NCI-H2196 (cell line): ENCODE measurements around the gene ZBTB7C.
A peak's percentile ranks its signal among the peaks of the same experiment; 100 is the strongest.

Source experiments
- DNase-seq: peaks from one replicate; lab custom pipeline; 2025; ENCODE audit not compliant: unreplicated experiment; lab: John Stamatoyannopoulos, UW

ZBTB7C gene

DNA sequence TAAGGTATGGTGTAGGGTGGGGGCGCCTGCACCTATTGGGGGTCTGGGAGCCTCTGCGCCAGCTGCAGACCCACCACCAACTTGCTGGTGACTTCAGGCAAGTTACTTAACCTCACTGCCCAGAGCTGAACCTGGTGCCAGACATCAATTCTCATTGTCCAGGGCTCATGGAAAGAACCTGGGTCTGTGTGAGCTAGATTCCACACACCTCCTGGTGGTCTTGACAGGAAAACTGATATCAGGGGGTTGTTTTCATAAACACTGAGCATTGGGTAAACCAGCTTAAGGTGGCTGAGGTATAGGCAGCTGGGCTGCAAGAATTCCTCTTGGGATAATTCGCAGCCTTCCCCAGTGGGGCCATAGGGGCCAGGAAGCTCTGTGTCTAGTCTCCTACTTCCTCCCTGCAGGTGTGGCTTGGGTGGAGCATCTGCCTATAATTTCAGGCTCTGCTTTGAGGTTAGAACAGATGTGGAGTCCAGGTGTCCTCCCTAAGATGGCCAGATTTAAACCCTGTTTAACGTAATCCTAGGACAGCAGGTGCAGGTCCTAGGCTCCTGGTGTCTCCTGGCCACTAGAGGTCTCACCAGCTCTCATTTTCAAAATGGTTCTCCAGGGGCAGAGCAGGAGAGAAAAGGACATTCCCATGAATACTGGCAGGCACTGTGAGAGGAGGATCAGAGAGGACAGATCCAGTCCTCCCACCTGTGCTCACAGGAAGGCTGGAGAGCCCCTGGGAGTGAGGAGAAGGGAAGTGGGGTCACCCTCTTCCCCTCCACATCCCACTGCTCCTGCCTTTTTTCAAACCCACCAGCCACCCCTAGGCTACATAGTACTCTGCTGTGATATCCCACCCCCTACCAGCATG is 378.3 kb downstream of the ZBTB7C start:
- peak; percentile 77 for DNase-seq

DNA sequence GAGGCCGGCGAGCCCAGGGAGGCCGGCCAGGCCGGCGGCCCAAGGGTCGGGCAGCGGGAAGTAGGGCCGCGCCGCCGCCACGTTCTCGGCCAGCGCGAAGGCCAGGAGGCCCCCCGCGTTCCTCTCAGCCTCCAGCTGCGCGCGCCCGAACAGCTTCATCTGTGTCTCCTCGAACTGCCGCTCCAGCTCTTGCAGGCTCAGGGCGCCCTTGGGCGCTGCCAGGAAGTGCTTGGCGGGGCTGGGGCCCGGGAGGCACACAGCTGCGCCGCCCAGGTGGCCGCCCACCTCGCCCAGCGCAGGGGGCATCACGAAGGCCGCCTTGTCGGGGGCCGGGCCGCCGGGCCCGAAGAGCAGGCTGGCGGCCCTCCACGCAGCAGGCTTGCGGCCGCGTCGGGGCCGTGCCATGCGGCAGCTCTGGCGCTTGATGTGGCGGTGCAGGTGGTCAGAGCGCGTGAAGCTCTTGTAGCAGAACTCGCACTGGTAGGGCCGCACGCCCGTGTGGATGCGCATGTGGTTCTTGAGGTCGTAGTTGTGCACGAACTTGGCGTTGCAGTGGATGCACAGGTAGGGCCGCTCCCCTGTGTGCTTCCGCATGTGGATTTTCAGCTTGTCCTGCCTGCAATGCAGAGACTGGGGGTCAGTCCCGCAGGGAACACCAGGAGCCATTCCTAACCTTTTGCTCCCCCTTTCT is 379.7 kb downstream of the ZBTB7C start:
- DNase-seq = no peak

DNA sequence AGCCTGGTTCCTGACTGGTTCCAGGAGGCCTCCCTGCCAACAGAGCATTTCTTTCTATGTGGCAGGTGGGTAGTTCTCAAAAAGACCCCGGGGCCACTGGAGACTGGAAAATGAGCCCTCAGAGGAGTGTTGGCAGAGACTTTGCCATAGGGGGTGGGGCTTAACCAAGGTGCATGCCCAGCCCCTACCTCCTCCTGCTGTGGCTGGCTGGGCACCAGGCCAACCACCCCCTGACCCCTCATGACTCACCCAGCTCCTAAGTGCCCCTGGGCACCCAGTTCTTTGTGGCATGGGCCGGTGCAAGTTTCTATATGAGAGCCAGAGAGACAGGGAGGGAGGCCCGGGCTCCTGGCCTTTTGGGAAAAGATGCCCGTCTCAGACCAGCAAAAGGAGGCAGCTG is 380.5 kb downstream of the ZBTB7C start:
- DNase-seq = peak; percentile 48

DNA sequence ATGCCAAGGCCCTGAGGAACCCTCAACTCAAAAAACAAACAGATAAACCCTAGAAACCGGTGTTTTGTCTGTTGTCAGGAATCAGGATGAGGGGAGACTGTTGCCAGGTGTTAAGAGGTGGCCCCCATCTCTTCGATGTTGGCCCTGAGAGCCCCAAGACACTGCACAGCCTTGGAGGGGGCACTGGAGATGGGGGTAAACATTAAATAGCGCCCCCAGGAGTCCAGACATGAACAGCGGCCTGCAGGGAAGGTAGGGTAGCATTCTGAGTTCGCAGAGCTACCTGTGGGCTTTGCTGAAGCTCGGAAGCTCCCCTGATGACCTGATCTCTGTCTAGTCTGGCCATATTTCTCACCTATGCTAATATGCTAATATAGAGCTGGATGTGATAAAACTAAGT is 381.1 kb downstream of the ZBTB7C start:
- no peak for DNase-seq

DNA sequence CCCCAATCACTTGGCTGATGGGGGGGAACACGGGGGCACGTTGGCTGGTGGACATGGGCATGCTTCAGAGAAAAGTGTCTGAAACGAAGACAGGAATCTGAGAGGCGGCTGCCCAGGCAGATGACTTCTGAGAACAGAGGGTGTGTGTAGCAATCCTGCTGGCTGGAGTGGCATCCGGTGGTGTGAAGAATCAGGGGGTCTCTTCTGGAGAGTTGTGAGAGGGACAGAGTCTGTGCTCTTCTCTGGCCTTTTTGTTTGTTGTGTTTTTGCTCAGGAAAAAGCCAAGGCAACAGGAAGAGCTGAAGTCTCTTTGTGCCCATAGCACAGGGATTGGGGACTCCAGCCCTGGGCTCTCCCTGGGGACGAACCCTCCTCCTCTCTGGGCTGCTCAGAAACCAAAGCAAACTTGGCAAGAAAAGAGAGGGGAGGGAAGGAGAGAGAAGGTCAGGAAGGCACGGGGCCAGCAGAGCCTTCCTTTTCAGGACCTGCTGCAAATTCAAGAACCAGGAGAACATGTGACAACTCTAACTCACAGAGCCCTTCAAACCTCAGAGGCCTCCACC is 381.7 kb downstream of the ZBTB7C start:
- peak; percentile 9 for DNase-seq

DNA sequence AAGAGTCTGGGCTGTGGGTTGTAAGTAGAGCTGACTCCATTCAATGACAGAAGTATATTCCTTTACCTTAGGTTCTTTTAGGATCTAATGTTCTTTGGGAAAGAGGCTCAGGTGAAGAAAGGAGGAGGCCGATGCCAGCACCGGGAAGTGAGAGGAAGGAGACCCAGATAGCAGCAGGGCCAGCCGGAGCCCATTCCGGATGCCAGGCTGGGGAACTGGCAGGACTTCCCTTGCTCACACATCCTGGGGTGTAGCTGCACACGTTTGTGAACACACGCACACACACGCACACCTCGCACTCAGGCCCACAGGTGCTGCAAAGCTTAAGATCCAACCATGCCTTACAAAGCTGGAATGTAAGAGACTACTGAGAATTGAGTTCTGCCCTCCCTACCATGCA is 383.0 kb downstream of the ZBTB7C start:
- no peak for DNase-seq

DNA sequence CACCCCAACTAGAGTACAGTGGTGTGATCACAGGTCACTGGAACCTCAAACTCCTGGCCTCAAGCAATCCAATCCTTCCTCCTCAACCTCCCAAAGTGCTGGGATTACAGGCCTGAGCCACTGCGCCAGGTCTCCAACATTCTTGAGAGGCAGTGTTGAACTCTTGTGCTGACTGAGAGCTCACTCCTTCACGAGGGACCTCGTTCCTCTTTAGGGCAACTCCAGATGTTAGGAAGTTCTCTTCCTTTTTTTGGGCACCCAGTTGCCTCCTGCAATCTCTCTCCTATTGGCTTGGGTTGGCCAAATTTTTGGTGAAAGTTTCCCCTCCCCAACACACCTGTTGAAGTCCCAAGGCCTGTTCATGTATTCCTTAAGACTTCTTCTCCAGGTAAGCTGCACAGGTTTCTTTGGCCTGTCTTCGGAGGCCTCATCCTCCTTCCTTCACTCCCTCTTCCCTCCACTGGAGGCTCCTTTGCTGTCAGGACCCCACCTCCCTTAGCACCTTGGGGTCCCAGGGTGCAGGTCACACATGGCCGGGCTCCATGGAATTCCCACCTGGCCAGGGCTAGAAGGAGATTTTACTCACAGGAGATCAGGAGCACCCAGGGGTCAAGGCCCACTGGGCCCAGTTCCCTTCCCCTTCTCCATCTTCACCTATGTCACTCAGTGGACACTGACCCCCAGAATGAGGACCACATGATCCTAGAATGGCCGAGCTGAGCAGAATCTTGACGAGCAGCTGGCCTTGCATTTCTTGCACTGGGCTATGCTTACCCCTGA is 384.1 kb downstream of the ZBTB7C start:
- no peak for DNase-seq

DNA sequence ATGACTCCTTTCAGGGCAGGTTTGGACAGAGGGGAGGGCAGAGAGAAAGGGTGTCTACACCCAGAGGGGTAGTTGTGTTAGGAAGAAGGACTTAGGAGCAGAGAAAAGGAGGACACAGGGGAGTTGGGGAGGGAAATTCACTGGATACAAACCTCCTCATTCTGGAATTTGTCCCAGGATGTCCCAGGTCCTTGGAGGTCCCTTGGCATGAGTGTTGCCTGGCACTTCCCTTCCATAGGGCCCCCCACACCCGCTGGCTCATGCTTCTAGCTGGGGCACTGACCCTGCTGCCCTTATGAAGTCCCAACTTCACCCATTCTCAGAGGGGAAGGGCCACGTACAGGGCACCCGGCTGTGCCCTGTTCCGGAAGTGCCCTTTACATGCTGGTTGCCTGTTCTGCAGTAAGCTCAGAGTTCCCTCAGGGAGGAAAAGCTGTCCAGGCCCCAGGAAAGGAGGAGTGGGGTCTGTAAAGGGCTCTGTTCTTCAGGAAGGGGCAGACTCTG is 385.1 kb downstream of the ZBTB7C start:
- DNase-seq = no peak

DNA sequence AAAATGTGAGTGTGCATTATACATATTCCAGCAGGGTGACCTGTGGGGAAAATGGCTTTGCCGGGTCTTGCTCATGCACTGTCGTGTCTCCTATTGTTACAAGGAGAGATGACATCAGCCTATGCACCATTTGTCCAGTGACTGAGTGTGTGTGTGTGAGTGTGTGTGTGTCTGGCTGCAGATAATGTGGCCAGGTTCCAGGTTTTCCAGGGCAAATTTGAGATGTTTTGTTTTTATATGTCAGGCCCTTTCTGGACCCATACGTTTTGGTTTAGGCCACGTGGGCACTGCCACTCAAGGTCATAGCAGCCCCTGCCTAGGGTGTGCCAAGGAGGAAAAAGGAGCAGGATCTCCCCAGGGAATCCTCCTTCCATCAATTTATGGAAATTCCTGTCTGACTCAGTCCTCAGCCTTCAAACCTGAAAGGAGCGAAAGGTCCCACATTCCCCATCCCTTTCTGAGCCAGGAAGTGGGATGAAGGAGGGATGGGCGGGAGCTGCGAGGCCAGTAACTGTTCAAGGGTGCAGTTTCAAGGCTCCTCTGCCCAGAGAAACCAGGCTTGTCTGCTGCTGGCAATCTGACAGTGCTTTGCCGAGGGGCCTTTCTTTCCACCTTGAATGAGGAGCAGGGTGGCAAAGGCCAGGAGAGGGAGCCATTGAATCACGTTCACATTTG is 385.7 kb downstream of the ZBTB7C start:
- DNase-seq = peak; percentile 89

DNA sequence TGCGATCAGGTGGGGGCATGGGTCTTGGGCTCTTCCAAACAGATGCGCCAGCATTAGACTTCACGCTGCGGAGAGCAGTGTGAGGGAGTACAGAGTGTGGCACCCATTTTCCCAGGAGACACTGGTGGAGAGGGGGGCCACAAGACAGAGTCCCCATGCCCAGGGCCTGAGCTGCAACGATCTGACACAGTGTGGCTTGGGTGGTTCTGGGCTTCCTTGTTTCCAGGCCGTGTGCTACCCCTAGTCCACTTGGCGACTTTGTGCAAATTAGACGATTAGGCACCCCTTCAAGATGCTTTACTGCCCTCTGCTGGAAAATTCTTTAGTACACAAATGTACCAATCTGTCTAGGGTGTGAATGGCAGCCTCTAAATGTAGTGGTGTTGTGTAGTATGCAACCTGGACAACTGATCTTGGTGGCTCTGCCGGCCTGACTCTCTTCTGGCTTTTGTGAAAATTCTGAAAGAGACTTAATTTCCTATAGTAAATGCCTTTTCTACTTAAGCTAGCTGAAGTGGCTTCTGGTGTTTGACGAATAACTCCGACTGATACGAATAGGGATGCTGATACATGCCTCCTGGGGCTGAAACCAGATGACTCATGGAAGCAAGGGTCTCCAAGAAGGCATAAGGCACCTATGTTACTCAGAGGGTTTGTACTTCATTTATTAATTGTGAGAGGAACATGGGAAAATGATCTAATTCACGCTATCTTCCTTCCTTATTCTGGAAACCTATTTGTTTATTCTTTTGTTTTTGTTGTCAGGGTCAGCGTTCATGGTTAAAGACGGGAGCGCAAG is 386.5 kb downstream of the ZBTB7C start:
- peak; percentile 88 for DNase-seq

DNA sequence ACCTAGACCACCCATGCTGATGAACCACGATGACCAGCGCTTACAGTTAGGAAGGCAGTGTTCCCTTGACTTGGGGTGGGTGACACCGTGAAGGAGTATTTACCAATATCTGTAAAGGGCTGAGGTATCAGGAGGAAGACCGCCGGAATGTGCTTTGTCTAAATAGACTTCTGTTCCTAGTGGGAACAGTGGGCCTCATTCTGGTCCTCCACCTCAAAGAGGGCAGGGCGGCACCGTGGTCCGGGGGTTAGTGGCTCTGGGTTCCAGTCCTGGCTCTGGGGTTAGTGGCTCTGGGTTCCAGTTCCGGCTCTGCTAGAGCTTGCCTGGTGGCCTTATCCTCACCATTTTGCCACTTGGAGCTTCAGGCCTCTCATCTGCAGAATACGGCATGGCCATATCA is 387.2 kb downstream of the ZBTB7C start:
- DNase-seq = no peak

DNA sequence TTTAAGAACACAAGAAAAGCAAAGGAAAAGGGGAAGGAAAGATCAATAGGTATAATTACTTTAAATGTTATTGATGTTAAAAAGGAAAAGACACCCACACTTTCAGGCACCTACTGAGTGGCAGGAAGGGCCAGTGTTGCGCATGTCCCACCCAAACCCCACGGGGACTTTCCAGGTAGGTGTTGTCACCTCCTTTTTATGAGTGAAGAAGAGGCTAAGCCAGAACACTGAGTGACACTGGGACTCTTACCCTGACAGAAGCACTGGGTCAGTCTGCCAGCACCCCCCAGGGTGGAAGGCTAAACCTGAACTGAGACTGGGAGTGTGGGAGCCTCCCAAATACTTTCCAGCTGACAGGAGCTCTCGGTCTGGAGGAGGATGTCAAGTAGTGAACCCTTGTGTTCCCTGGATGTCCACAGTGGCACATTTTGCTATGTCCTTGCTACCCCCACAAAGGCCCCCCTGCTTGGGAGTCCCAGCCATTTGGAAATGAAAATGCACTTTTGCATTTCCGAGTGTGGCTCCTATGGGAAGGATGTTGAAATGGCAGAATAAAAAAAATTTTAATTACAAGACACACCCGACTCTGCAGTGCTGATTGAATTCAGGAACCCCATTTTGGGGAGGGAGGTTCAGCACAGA is 387.8 kb downstream of the ZBTB7C start:
- DNase-seq = no peak

DNA sequence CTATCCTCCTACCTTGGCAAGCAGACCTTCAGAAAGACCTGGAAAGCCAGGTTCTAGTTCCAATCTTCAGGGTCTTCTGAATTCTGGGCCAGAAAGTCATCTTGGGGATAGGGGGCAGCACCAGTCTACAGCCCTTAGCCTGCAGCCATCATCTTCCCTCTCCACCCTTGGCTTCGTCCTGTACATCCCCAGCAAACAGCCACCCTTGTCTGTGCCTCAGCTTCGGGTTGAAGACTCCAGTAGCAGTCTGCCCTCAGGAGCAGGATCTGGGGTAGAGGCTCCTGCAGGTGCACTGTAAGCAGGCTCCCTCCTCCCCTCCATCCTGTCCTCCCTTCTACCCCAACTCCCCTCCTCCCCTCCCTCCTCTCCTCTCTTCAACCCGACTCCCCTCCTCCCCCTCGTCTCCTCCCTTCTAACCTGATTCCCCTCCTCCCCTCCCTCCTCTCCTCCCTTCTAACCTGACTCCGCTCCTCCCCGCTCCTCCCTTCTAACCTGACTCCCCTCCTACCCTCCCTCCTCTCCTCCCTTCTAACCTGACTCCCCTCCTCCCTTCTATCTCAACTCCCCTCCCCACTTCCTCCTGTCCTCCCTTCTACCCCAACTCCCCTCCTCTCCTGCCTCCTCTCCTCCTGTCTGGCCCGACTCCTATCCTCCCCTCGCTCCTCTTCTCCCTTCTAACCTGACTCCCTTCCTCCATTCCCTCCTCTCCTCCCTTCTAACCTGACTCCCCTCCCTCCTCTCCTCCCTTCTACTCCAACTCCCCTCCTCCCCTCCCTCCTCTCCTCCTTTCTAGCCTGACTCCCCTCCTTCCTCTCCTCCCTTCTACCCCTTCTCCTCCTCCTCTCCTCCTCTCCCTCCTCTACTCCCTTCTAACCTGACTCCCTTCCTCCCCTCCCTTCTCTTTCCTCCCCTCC is 388.6 kb downstream of the ZBTB7C start:
- DNase-seq = no peak

DNA sequence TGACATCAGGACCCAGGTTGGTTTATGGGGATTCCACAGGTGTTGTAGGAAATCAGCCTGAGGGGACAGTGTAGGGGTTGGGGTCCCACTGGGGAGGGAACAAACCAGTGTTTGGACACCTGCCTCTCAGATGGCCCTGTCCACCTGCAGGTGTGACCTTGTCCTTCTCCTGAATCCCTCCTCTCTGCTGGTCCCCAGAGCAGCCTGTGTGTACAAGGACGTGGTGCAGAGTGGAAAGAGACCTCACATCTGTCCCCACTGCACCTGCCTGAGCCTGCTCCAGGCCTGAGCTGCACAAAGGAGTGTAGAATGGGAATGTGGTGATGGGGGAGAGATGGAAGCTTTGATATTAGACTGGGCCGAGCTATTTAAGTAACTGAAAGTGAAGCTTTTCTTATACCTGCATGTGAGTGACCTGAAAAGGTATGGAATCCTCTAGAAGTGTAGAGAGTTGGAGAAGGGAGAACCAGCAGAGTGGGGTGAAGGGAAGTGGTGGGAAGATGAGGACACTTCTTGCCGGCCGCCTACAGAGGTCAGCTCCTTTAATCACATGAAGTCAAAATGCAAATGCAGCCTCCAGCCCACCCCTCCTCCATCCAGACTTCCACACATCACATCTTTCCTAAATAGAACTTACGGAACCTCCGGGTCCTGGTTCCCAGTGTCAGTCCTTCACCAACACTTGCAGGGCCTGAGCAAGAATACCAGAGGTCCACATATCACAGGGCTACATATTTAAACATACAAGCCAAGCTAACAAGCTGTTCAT is 389.4 kb downstream of the ZBTB7C start:
- no peak for DNase-seq

DNA sequence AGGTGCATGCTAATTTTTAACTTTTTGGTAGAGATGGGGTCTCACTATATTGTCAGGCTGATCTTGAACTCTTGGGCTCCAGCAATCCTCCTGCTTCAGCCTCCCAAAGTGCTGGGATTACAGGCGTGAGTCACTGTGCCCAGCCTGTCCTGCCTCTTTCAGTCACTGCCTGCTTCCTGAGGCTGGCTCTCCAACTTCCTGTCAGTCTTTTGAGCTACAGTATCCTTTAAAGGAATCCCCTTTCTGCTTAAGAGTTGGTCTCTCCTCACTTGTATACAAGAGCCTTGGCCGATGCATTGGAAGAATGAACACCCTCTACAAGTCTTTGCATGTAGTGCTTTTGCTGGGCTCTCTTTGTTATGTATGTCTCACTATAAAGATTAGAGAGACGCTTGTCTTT is 390.3 kb downstream of the ZBTB7C start:
- DNase-seq = no peak

DNA sequence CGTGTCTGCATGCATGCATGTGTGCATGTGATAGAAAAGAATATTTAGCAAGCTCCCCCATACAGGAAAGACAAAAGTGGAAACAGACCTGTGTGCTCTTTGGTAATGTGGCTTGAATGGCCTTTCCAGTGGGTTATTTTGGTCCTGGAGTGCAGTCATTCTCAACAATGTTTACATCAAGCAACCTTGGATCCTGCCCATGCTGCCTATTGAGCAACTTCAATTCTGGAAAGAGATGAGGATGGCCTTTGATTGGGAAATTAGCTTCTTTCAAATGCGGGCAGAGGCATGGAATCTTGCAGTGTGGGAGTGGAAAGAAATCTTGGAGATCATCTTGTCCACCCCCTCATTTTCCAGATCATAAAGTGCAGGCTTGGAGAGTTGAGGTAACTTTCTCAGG is 391.5 kb downstream of the ZBTB7C start:
- DNase-seq = no peak

DNA sequence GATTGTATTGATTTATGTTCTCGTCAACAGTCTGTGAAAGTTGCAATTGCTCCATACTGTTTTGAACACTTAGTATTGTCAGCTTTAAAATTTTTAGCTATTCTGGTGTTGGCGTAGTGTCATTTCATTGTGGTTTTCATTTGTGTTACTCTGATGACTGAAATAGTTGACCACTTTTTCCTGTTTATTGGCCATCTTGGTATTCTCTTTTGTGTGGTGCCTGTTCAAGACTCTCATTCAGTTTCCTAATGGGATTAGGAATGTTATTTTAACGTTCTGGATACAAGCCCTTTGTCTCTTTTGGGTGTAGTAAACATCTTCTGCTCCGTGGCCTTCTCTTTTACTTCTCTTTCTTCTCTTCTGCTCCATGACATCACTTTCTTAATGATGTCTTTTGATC is 396.0 kb downstream of the ZBTB7C start:
- DNase-seq = no peak
